Memory B cell (primary cell): ENCODE measurements around the gene TAS2R14.

Experiments used
- ATAC-seq: fragments of 150-1000 bp; cut with Tn5 transposase; 2 replicates; pipeline ENCODE4 v1.10.0; 2021; ENCODE audit warnings: low read depth, mild to moderate bottlenecking, moderate library complexity
- DNase-seq, 2 donors: peaks; one replicate each; pipeline ENCODE4 v3.0.0; 2022; ENCODE audit warnings: low spot score in 2 of 2
- H3K27ac Mint-ChIP-seq: one replicate; pipeline ENCODE4 v1.8.0; 2022; ENCODE audit warnings: mild to moderate bottlenecking, moderate library complexity, mixed read lengths
- H3K27me3 Mint-ChIP-seq: one replicate; pipeline ENCODE4 v1.8.0; 2022; ENCODE audit warnings: mixed read lengths
- H3K36me3 Mint-ChIP-seq: one replicate; pipeline ENCODE4 v1.8.0; 2022; ENCODE audit warnings: mild to moderate bottlenecking, mixed read lengths
- H3K4me1 Mint-ChIP-seq: one replicate; pipeline ENCODE4 v1.8.0; 2022; ENCODE audit warnings: mixed read lengths
- H3K4me3 Mint-ChIP-seq: one replicate; pipeline ENCODE4 v1.8.0; 2022; ENCODE audit warnings: mild to moderate bottlenecking, moderate library complexity, mixed read lengths
- H3K9me3 Mint-ChIP-seq: one replicate; pipeline ENCODE4 v1.8.0; 2022; ENCODE audit warnings: mixed read lengths

Gene TAS2R14

DNA sequence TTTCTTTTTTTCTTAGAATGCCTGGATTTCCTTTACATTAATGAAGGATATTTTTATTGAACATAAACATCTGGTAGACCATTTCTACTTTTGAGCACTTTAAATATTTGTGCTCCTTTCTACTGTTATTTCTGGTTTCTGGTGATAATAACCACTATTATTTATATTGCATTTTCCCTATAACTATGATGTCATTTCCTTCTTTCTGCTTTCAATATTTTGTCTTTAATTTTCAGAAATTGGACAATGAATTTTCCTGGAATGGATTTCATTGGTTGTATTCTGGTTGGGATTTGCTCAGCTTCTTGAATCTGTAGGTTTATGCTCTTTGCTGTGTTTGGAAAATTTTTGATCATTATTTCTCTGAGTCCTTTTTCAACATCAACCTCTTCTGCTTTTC lies 49.8 kb downstream of the TAS2R14 start:
- peaks cover 17% of the 10 kb centered on the region for H3K36me3 Mint-ChIP-seq
- H3K4me1 Mint-ChIP-seq: no peaks in the 10 kb centered on the region
- H3K27me3 Mint-ChIP-seq: no peaks in the 10 kb centered on the region
- H3K4me3 Mint-ChIP-seq: no peak overlapping the region
- H3K27ac Mint-ChIP-seq: no peak overlapping the region
- no peaks in the 10 kb centered on the region for H3K9me3 Mint-ChIP-seq
- no peak for DNase-seq
- no peak for ATAC-seq
